K562 (cell line): Measurements from ENCODE around the gene LY6G5B. TPM values are rescaled to one million over a fixed set of nuclear protein-coding genes. Genes with fewer than 3 reads are reported as not detected.

ENCODE experiments used
- ARID3A ChIP-seq: IDR thresholded peaks from 2 replicates; pipeline ENCODE4 v1.6.1; 2012; ENCODE audit warnings: low read depth, low read length, improper control_type of control experiment, borderline replicate concordance
- ATF1 ChIP-seq, 2 experiments: fragments of 450-650 bp in 1 of 2; IDR thresholded peaks; 2 replicates each; pipeline ENCODE4 v1.6.1; 2016; ENCODE audit warnings: missing compliant biosample characterization in 1 of 2, missing genetic modification characterization in 1 of 2
- DPF2 ChIP-seq: fragments of 450-650 bp; IDR thresholded peaks from 2 replicates; pipeline ENCODE4 v1.6.1; 2016
- FOXP1 ChIP-seq: sonication (generic); formaldehyde crosslinking; IDR thresholded peaks from 2 replicates; pipeline ENCODE4 v1.8.0; 2022; ENCODE audit warnings: mild to moderate bottlenecking, missing genetic modification reagents
- HBP1 ChIP-seq: fragments of 450-650 bp; formaldehyde crosslinking; IDR thresholded peaks from 2 replicates; pipeline ENCODE4 v1.4.0; 2022; ENCODE audit warnings: missing genetic modification characterization
- NFATC3 ChIP-seq: fragments of 450-650 bp; IDR thresholded peaks from 2 replicates; pipeline ENCODE4 v1.6.1; 2017; ENCODE audit warnings: mild to moderate bottlenecking
- NR2C2 ChIP-seq, 2 experiments: fragments of 200-800 bp in 1 of 2; sonication (Bioruptor generic) in 1 of 2; sonication (generic) in 1 of 2; formaldehyde crosslinking in 1 of 2; IDR thresholded peaks; 2 replicates each; pipeline versions ENCODE4 v1.6.1 to v1.8.0; 2016 to 2022; ENCODE audit warnings: mild to moderate bottlenecking in 1 of 2, missing compliant biosample characterization in 1 of 2, missing genetic modification characterization in 1 of 2, missing genetic modification reagents in 1 of 2
- PURB ChIP-seq: sonication (generic); formaldehyde crosslinking; IDR thresholded peaks from 2 replicates; pipeline ENCODE4 v1.9.0; 2021; ENCODE audit warnings: low read depth, mild to moderate bottlenecking, missing genetic modification reagents
- RUNX1 ChIP-seq: sonication (generic); IDR thresholded peaks from 2 replicates; pipeline ENCODE4 v1.6.1; 2016; ENCODE audit warnings: antibody characterized with exemption, low read depth
- SMARCB1 ChIP-seq: IDR thresholded peaks from 2 replicates; pipeline ENCODE4 v1.6.1; 2011; ENCODE audit warnings: improper control_type of control experiment, low read depth; ENCODE audit not compliant: insufficient read length
- TGIF2 ChIP-seq: sonication (generic); formaldehyde crosslinking; IDR thresholded peaks from 2 replicates; pipeline ENCODE4 v1.8.1; 2022; ENCODE audit warnings: mild to moderate bottlenecking, missing genetic modification reagents, moderate library complexity
- TRIM28 ChIP-seq: fragments of 450-650 bp; IDR thresholded peaks from 2 replicates; pipeline ENCODE4 v1.6.1; 2017
- ZNF583 ChIP-seq: fragments of 250-450 bp; sonication (Bioruptor Pico); IDR thresholded peaks from 2 replicates; pipeline ENCODE4 v1.4.0; 2020
- ZNF695 ChIP-seq: fragments of 450-650 bp; formaldehyde crosslinking; IDR thresholded peaks from 2 replicates; pipeline ENCODE4 v1.4.0; 2020; ENCODE audit warnings: mild to moderate bottlenecking, moderate library complexity
- polyA plus RNA-seq, 8 experiments: library from polyadenylated mRNA; depleted of rRNA in 4 of 8; stranded (reverse) in 5 of 8; unstranded in 3 of 8; fragments of >200 nt; fragmentation: Nextera tagmentation in 2 of 8; fragmentation: Illumina TruSeq in 1 of 8; extraction: Ambion mirVana in 2 of 8; extraction: Trizol in 1 of 8; gene quantifications; 2 replicates each; pipeline versions ENCODE4 v1.2.1 to v1.2.3, GENCODE V29; 2011 to 2014; ENCODE audit warnings: inconsistent platforms in 1 of 8, missing spikeins in 1 of 8
- total RNA-seq, 7 experiments: library from RNA; depleted of rRNA in 6 of 7; stranded (reverse); fragments of >200 nt in 6 of 7; fragmentation: Illumina TruSeq in 2 of 7; extraction: Trizol in 2 of 7; gene quantifications; 2 replicates each; pipeline versions ENCODE4 v1.2.1 to v1.2.3, GENCODE V29; 2011 to 2021; ENCODE audit warnings: low replicate concordance in 1 of 7
- TF ChIP-seq, protein P1 (sequence below): fragments of 250-450 bp; sonication (Bioruptor Pico); IDR thresholded peaks from 2 replicates; pipeline ENCODE4 v1.5.0; 2021; ENCODE audit warnings: mild to moderate bottlenecking, moderate library complexity
- TF ChIP-seq, protein P2 (sequence below): fragments of 250-450 bp; sonication (Bioruptor Pico); IDR thresholded peaks from 2 replicates; pipeline ENCODE4 v1.4.0; 2020
- TF ChIP-seq, protein P3 (sequence below): fragments of 450-650 bp; formaldehyde crosslinking; IDR thresholded peaks from 2 replicates; pipeline ENCODE4 v1.4.0; 2022; ENCODE audit warnings: missing genetic modification characterization

The LY6G5B gene
- total and polyA plus RNA-seq, 9 of the 15 experiments (the other 6 are each of a cell fraction or from before 2014, with no cell fraction given): 6.0 to 27.0 (median 7.5) TPM

DNA sequence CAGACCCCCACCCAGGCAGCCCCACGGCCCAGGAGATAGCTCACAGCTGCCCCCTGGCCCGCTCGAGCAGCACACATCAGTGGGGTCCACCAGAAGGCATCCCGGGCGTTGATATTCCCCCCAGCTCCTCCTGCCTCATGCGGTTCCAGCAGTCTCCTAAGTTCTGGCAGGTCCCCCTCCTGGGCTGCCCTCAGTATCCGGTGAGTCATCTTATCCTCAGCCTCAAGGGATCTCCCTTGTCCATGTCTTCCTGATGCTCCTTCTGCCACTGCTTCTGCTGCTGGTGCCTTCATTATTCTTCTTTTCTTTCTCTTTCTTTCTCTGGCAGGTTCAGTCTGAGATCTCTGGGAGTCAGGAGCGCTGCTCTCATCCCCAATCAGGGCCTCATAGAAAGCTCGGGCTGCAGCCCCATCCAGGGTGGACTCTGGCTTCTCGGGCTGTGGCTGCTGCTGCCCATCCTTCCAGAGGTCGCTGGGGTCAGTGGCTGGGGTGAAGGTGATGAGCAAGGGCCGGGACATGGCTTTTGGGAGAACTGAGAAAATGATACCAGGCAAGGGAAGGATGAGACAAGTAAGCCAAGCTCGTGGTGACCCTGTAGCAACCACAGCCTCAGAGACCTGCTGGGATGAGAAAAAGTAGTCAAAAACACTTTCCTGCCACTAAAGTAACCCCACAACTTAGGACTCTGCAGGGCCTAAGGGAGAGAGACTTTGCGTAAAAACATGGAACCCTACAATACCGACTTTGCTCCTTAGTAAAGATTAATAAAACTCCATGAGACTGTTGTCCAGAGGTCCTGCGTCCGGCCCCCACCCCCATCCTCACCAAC lies 5.6 kb upstream of the LY6G5B start (continued):
- TF ChIP-seq, protein P1, sequence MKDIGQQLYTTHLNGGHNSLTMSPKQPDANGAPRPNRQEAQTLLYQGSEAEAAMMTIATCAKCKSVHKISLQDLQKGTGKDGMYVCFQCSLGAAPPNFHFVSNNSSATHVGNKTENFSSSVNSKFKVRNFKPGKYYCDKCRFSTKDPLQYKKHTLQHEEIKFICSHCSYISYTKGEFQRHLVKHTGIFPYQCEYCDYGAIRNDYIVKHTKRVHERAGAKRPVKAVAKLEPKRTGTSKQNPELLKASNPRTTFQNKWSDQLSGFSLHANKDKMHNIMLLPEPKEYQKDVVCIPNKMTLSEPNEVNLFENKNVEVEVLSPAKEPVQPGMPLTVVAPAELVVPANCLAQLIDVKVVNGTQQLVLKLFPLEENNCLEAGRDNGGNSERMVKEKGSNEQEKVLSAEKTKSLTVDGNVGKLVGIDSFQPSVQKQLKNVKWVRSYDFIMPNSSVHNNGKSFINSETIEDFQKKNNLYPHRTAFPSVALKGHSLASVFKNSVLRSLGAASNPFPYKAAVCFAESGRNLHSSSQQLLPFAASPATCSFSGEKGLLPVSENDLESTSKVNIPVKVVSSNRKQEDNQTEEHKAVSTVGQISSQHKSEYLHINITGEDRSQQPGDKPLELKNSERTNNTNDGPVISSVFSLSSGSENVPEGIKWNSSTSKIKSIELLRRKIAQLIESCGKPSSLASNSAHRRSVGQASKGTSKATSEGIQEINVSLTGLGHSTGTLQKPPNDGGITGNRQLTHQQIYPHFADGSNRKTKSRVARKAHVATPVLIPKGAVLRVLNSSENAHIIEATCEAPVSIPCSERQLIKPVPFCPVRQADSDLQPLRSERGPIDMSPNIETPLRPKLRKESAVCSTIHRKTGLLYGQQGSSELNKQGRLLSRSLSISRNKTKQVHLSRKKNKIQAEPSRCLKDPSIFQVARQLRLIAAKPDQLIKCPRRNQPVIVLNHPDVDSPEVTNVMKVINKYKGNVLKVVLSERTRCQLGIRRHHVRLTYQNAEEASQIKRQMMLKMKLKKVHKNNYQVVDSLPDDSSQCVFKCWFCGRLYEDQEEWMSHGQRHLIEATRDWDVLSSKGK: no peak
- TF ChIP-seq ZNF695 (CRISPR knock-in tag) (0 out of 2 replicates have a peak, but pooled peaks have one; percentile 4), ATF1 (CRISPR knock-in tag; IDR thresholded peaks at IDR 0.05) (no peak), ATF1 (tag; IDR thresholded peaks at IDR 0.05) (no peak), PURB (CRISPR knock-in tag) (no peak), NFATC3 (no peak), NR2C2 (CRISPR knock-in tag; IDR thresholded peaks at IDR 0.05) (0 out of 2 replicates have a peak, but pooled peaks have one; percentile 38), NR2C2 (tag; IDR thresholded peaks at IDR 0.05) (no peak), DPF2 (peak; percentile 94), RUNX1 (no peak), SMARCB1 (no peak), ARID3A (no peak), TRIM28 (no peak), HBP1 (no peak), TGIF2 (CRISPR knock-in tag) (no peak), ZNF583 (CRISPR knock-in tag) (0 out of 2 replicates have a peak, but pooled peaks have one; percentile 39), FOXP1 (CRISPR knock-in tag) (no peak)
- TF ChIP-seq, protein P2, sequence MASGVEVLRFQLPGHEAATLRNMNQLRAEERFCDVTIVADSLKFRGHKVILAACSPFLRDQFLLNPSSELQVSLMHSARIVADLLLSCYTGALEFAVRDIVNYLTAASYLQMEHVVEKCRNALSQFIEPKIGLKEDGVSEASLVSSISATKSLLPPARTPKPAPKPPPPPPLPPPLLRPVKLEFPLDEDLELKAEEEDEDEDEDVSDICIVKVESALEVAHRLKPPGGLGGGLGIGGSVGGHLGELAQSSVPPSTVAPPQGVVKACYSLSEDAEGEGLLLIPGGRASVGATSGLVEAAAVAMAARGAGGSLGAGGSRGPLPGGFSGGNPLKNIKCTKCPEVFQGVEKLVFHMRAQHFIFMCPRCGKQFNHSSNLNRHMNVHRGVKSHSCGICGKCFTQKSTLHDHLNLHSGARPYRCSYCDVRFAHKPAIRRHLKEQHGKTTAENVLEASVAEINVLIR: no peak
- TF ChIP-seq, protein P3, sequence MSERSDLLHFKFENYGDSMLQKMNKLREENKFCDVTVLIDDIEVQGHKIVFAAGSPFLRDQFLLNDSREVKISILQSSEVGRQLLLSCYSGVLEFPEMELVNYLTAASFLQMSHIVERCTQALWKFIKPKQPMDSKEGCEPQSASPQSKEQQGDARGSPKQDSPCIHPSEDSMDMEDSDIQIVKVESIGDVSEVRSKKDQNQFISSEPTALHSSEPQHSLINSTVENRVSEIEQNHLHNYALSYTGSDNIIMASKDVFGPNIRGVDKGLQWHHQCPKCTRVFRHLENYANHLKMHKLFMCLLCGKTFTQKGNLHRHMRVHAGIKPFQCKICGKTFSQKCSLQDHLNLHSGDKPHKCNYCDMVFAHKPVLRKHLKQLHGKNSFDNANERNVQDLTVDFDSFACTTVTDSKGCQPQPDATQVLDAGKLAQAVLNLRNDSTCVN (CRISPR knock-in tag): 0 out of 2 replicates have a peak, but pooled peaks have one; percentile 10
